ENCODE results near the gene TEAD1. TPM values are rescaled to one million over a fixed set of nuclear protein-coding genes. Genes with fewer than 3 reads are reported as not detected.

Gene TEAD1
- total RNA-seq, 1 donor from 2014 or later = 163 TPM

DNA sequence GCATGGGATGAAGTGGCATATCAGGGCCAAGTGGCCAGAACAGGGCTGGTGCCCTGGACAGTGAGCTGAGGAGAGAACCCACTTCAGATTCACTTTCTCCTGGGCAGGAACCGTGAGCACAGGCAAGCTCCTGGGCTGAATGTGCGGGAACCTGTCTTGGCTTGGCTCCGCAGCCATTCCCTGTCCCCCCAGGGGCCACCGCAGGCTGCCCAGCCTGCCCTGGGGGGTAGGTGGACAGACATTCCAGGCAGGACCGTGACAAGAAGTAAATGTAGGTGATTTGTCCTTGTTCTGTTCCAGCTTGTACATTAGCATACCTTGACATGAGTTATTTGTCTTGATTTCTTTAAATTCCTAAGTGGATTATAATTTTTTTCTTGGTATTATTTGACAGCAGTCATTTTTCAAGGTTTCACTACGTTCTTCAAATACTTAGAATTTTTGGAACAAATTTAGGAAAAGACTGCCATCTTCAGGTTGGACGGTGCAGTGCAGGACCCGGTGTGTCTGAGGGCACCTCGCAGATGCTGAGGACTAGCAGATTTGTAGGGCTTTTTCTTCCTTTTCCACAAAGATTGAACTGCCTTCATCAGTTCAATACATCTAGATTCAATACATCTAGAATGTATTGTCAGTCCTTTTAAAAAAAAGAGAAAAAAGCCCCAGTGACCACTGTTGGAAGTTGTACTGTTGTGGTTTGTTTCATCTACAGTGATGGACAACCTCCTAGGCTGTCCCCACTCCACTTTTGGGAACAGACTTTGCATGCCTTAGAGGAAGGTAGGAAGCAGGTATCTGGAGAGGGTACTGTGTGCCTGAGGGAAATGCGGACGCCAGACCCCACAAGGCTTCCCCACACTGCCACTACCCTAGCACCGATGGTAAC lies 219.8 kb downstream of the TEAD1 start:
- H3K27me3 Mint-ChIP-seq (ENCODE audit: low read depth) = no peaks in the 10 kb centered on the region
- TF ChIP-seq, protein P1, sequence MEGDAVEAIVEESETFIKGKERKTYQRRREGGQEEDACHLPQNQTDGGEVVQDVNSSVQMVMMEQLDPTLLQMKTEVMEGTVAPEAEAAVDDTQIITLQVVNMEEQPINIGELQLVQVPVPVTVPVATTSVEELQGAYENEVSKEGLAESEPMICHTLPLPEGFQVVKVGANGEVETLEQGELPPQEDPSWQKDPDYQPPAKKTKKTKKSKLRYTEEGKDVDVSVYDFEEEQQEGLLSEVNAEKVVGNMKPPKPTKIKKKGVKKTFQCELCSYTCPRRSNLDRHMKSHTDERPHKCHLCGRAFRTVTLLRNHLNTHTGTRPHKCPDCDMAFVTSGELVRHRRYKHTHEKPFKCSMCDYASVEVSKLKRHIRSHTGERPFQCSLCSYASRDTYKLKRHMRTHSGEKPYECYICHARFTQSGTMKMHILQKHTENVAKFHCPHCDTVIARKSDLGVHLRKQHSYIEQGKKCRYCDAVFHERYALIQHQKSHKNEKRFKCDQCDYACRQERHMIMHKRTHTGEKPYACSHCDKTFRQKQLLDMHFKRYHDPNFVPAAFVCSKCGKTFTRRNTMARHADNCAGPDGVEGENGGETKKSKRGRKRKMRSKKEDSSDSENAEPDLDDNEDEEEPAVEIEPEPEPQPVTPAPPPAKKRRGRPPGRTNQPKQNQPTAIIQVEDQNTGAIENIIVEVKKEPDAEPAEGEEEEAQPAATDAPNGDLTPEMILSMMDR (IDR thresholded peaks at IDR 0.05; ENCODE audit: unreplicated experiment) = peak; percentile 92
- H3K9me3 Mint-ChIP-seq = no peaks in the 10 kb centered on the region
- DNase-seq (ENCODE audit: low spot score in 2 of 2, unreplicated experiment in 2 of 2) = peak; percentile 46 to 83
- H3K4me3 Mint-ChIP-seq = no peak overlapping the region
- H3K4me1 Mint-ChIP-seq = peaks cover 38% of the 10 kb centered on the region
- peak overlapping the region; percentile 93 for H3K27ac Mint-ChIP-seq
- peaks cover 24% of the 10 kb centered on the region for H3K36me3 Mint-ChIP-seq

DNA sequence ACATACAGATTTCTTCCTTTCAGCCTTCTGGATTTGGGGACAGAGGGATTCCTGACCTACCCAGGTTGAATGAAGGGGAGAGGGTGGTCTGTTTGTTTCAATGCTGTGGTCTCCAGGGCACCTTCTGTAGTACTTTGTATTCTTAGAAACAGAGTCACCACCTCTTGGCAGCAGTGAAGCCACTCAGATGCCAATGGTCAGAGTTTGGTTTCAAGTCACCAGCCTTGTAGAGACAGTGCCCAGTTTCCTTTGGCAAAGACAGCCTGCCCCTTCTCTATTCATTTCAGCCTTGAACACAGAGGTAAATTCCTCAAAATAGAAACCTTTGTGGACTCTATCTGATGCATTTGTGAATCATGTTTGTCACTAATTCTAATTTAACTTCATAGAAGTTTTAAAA lies 223.2 kb downstream of the TEAD1 start:
- Mint-ChIP-seq H3K4me3 (no peak overlapping the region), H3K27me3 (ENCODE audit: low read depth) (no peaks in the 10 kb centered on the region), H3K27ac (peak overlapping the region; percentile 75), H3K36me3 (peaks cover 43% of the 10 kb centered on the region), H3K4me1 (peaks cover 26% of the 10 kb centered on the region), H3K9me3 (no peaks in the 10 kb centered on the region)
- no peak for DNase-seq (ENCODE audit: low spot score in 2 of 2, unreplicated experiment in 2 of 2)
- TF ChIP-seq, protein P1 (IDR thresholded peaks at IDR 0.05; ENCODE audit: unreplicated experiment) = no peak

DNA sequence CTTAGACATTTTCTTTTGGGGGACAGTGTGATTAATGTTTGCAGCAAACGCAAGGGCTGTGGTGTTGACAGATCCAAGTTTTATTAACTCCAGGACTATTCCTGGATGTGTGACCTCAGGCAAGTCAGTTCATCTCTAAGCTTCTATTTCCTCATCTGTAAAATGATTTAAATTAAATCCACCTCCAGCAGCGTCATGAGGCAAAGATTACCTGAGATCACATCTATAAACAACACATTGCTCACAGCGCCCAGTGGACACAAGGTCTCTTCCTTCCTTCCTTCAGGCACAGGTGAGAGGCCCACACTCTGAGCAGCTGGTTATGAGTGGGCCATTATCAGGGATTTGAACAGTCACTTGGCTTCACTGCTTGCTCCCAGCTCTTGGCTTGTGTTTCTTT lies 223.6 kb downstream of the TEAD1 start:
- Mint-ChIP-seq H3K27me3 (ENCODE audit: low read depth) (no peaks in the 10 kb centered on the region), H3K27ac (peak overlapping the region; percentile 75), H3K4me1 (peaks cover 24% of the 10 kb centered on the region), H3K36me3 (peaks cover 46% of the 10 kb centered on the region), H3K4me3 (no peak overlapping the region), H3K9me3 (no peaks in the 10 kb centered on the region)
- no peak for DNase-seq (ENCODE audit: low spot score in 2 of 2, unreplicated experiment in 2 of 2)
- TF ChIP-seq, protein P1 (IDR thresholded peaks at IDR 0.05; ENCODE audit: unreplicated experiment) = no peak

DNA sequence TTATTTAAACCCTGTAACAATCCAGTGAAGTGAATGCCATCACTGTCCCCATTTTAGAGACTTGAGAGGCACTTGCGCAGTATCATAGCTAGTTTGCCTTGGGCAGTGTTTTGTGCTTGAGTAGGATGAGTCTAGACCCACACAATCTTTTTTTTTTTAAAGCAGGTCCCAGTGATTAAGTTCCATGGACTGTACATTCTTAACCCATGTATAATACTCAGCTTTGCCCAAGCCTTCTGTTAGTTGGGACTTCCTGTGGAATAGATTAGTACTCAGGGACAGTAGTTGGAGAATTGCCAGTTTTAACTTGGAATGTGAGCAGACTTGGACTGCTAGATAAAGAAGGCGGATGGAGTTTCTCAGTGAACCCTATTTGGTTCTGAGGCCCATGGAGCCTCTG lies 226.3 kb downstream of the TEAD1 start:
- Mint-ChIP-seq H3K27ac (peak overlapping the region; percentile 75), H3K36me3 (peaks cover 53% of the 10 kb centered on the region), H3K4me3 (no peak overlapping the region), H3K27me3 (ENCODE audit: low read depth) (no peaks in the 10 kb centered on the region), H3K4me1 (peaks cover 11% of the 10 kb centered on the region), H3K9me3 (no peaks in the 10 kb centered on the region)
- TF ChIP-seq, protein P1 (IDR thresholded peaks at IDR 0.05; ENCODE audit: unreplicated experiment) = no peak
- no peak for DNase-seq (ENCODE audit: low spot score in 2 of 2, unreplicated experiment in 2 of 2)

DNA sequence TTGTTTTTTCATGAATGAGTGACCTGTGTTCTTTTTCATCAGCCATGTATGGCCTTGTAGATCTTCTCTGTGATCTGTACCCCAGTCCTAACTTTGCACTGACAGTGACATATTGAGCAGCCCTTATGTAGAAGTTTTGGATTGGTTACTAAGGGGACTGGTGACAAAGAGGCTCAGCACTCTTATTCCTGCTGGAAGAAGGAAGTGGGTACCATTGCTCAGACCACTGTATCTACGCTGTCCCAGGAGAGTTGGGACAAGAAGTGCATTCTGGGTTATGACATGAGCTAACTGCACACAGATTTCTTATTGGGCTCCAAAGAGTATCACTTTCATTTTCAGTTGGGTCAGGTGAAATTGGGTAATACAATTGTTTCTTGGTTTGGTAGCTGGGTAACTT lies 227.1 kb downstream of the TEAD1 start:
- DNase-seq (ENCODE audit: low spot score in 2 of 2, unreplicated experiment in 2 of 2) = no peak
- H3K4me3 Mint-ChIP-seq = no peak overlapping the region
- peaks cover 11% of the 10 kb centered on the region for H3K4me1 Mint-ChIP-seq
- no peaks in the 10 kb centered on the region for H3K9me3 Mint-ChIP-seq
- H3K27me3 Mint-ChIP-seq (ENCODE audit: low read depth) = no peaks in the 10 kb centered on the region
- H3K27ac Mint-ChIP-seq = peak overlapping the region; percentile 75
- TF ChIP-seq, protein P1 (IDR thresholded peaks at IDR 0.05; ENCODE audit: unreplicated experiment) = no peak
- H3K36me3 Mint-ChIP-seq = peaks cover 53% of the 10 kb centered on the region
